ENCODE results near the gene DCDC2C. TPM values are rescaled to one million over a fixed set of nuclear protein-coding genes. Genes with fewer than 3 reads are reported as not detected.

Gene DCDC2C
- total RNA-seq, 1 experiment from 2014 or later: not detected

DNA sequence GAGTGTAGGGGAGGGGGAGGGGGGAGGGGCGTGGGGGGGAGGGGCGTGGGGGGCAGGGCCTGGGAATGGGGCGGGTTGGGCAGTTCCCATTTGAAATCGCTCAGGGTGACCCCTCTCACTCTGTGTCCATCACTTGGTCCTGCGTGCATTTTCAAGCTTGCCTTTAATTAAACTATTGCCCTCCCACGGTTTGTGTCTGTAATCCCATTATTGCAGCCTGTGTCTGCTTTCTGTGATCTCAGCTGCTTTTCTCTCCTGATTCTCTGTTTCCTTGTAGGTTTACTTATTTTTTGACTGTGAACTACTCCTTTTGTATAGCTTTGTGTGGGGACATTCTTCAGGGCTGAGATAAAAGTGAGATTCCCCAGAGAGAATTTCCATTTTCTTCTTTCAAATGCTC, 1.3 kb downstream of the DCDC2C start:
- BruUV-seq (replicated peaks): no TSS peak
- POLR2A ChIA-PET: no interaction called here
- no peak for ATAC-seq

GRCh38 chr2:3705782-3706181, 2.4 kb downstream of the DCDC2C start:
- POLR2A ChIA-PET: no interaction called here
- Histone ChIP-seq H3K36me3 (ENCODE audit: control insufficient read depth, insufficient read depth, low read length) (no peaks in the 10 kb centered on the region), H3K9me3 (ENCODE audit: control insufficient read depth, insufficient read depth, low read depth, low read length) (no peaks in the 10 kb centered on the region), H3K4me1 (ENCODE audit: control insufficient read depth, insufficient read depth, low read length) (no peaks in the 10 kb centered on the region), H3K27me3 (ENCODE audit: control insufficient read depth, insufficient read depth, low read length) (peaks cover 10% of the 10 kb centered on the region), H3K4me3 (ENCODE audit: low read depth in 2 of 2, low read length in 2 of 2) (no peak overlapping the region), H3K27ac (ENCODE audit: low read length) (no peak overlapping the region)
- CTCF ChIA-PET: no interaction called here
- no TSS peak for BruUV-seq (replicated peaks)
- intact Hi-C loops (cut with micrococcal nuclease; ENCODE audit: unreplicated experiment): no loop called here
- DNase-seq (ENCODE audit: low read depth, low spot score) (no peak), ATAC-seq (no peak)
- in situ Hi-C loops (cut with HindIII; ENCODE audit: low pct_unique_long_range_greater_than_20kb, low sequenced_read_pairs): no loop called here
- TF ChIP-seq TCF7L2 (IDR thresholded peaks at IDR 0.05; ENCODE audit: low read depth, low read length): no peak
- no peak for TF ChIP-seq CTCF (IDR thresholded peaks at IDR 0.05)
- TF ChIP-seq, protein P1, sequence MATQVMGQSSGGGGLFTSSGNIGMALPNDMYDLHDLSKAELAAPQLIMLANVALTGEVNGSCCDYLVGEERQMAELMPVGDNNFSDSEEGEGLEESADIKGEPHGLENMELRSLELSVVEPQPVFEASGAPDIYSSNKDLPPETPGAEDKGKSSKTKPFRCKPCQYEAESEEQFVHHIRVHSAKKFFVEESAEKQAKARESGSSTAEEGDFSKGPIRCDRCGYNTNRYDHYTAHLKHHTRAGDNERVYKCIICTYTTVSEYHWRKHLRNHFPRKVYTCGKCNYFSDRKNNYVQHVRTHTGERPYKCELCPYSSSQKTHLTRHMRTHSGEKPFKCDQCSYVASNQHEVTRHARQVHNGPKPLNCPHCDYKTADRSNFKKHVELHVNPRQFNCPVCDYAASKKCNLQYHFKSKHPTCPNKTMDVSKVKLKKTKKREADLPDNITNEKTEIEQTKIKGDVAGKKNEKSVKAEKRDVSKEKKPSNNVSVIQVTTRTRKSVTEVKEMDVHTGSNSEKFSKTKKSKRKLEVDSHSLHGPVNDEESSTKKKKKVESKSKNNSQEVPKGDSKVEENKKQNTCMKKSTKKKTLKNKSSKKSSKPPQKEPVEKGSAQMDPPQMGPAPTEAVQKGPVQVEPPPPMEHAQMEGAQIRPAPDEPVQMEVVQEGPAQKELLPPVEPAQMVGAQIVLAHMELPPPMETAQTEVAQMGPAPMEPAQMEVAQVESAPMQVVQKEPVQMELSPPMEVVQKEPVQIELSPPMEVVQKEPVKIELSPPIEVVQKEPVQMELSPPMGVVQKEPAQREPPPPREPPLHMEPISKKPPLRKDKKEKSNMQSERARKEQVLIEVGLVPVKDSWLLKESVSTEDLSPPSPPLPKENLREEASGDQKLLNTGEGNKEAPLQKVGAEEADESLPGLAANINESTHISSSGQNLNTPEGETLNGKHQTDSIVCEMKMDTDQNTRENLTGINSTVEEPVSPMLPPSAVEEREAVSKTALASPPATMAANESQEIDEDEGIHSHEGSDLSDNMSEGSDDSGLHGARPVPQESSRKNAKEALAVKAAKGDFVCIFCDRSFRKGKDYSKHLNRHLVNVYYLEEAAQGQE (IDR thresholded peaks at IDR 0.05; ENCODE audit: insufficient read depth in 1 of 2, low read depth in 2 of 2, low read length in 1 of 2): no peak
- no peak for TF ChIP-seq POLR2AphosphoS5 (IDR thresholded peaks at IDR 0.05; ENCODE audit: low read depth, low read length)
- no peak for TF ChIP-seq SIN3A (IDR thresholded peaks at IDR 0.05; ENCODE audit: borderline replicate concordance, insufficient read depth, low read depth, low read length)

More for the DNA sequence above, 1.3 kb downstream of the DCDC2C start:
- TF ChIP-seq, protein P1 (IDR thresholded peaks at IDR 0.05; ENCODE audit: insufficient read depth in 1 of 2, low read depth in 2 of 2, low read length in 1 of 2): no peak
- no peak for TF ChIP-seq POLR2AphosphoS5 (IDR thresholded peaks at IDR 0.05; ENCODE audit: low read depth, low read length)
- TF ChIP-seq CTCF (IDR thresholded peaks at IDR 0.05): no peak
- CTCF ChIA-PET: no interaction called here
- H3K4me1 ChIP-seq (ENCODE audit: control insufficient read depth, insufficient read depth, low read length): no peaks in the 10 kb centered on the region
- H3K27ac ChIP-seq (ENCODE audit: low read length): no peak overlapping the region
- in situ Hi-C loops (cut with HindIII; ENCODE audit: low pct_unique_long_range_greater_than_20kb, low sequenced_read_pairs): no loop called here
- no peak for DNase-seq (ENCODE audit: low read depth, low spot score)
- H3K4me3 ChIP-seq (ENCODE audit: low read depth in 2 of 2, low read length in 2 of 2): no peak overlapping the region
- H3K36me3 ChIP-seq (ENCODE audit: control insufficient read depth, insufficient read depth, low read length): no peaks in the 10 kb centered on the region
- H3K27me3 ChIP-seq (ENCODE audit: control insufficient read depth, insufficient read depth, low read length): peaks cover 10% of the 10 kb centered on the region
- H3K9me3 ChIP-seq (ENCODE audit: control insufficient read depth, insufficient read depth, low read depth, low read length): no peaks in the 10 kb centered on the region
- intact Hi-C loops (cut with micrococcal nuclease; ENCODE audit: unreplicated experiment): no loop called here

Measured in Panc1 (cell line).